ENCODE measurements around the gene DLG2. TPM values are rescaled to one million over a fixed set of nuclear protein-coding genes. Genes with fewer than 3 reads are reported as not detected.
A peak's percentile ranks its signal among the peaks of the same experiment; 100 is the strongest.

DLG2 gene
- total RNA-seq, 4 donors from 2014 or later = 1.3 to 4.7 (median 2.4) TPM

GRCh38 chr11:84430661-84431060 lies 1196.5 kb downstream of the DLG2 start:
- intact Hi-C loops (cut with DNase I; ENCODE audit: low total_unique reads) (no loop called here), in situ Hi-C loops (cut with MboI; ENCODE audit: low sequenced_read_pairs in 4 of 4) (no loop called here)

GRCh38 chr11:84425673-84426072 lies 1201.5 kb downstream of the DLG2 start:
- no peak for DNase-seq
- no peak overlapping the region for H3K4me3 ChIP-seq
- no peak for ATAC-seq
- no peak overlapping the region for H3K27ac ChIP-seq
- TF ChIP-seq, protein P1, sequence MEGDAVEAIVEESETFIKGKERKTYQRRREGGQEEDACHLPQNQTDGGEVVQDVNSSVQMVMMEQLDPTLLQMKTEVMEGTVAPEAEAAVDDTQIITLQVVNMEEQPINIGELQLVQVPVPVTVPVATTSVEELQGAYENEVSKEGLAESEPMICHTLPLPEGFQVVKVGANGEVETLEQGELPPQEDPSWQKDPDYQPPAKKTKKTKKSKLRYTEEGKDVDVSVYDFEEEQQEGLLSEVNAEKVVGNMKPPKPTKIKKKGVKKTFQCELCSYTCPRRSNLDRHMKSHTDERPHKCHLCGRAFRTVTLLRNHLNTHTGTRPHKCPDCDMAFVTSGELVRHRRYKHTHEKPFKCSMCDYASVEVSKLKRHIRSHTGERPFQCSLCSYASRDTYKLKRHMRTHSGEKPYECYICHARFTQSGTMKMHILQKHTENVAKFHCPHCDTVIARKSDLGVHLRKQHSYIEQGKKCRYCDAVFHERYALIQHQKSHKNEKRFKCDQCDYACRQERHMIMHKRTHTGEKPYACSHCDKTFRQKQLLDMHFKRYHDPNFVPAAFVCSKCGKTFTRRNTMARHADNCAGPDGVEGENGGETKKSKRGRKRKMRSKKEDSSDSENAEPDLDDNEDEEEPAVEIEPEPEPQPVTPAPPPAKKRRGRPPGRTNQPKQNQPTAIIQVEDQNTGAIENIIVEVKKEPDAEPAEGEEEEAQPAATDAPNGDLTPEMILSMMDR (IDR thresholded peaks at IDR 0.05 in 4 of 5, conservative IDR thresholded peaks at IDR 0.05 in 1 of 5) = no peak
- TF ChIP-seq POLR2A (IDR thresholded peaks at IDR 0.05) = no peak
- H3K36me3 ChIP-seq = no peaks in the 10 kb centered on the region
- H3K9me3 ChIP-seq = no peaks in the 10 kb centered on the region
- intact Hi-C loops (cut with DNase I; ENCODE audit: low total_unique reads) = no loop called here
- in situ Hi-C loops (cut with MboI; ENCODE audit: low sequenced_read_pairs in 4 of 4) = no loop called here
- no peaks in the 10 kb centered on the region for H3K4me1 ChIP-seq
- H3K27me3 ChIP-seq = no peaks in the 10 kb centered on the region

More at GRCh38 chr11:84430661-84431060, 1196.5 kb downstream of the DLG2 start:
- H3K4me3 ChIP-seq = no peak overlapping the region
- no peaks in the 10 kb centered on the region for H3K4me1 ChIP-seq
- H3K36me3 ChIP-seq = no peaks in the 10 kb centered on the region
- H3K27me3 ChIP-seq = no peaks in the 10 kb centered on the region
- TF ChIP-seq, protein P1 (IDR thresholded peaks at IDR 0.05 in 4 of 5, conservative IDR thresholded peaks at IDR 0.05 in 1 of 5) = no peak
- no peak for TF ChIP-seq POLR2A (IDR thresholded peaks at IDR 0.05)
- ATAC-seq (peak in 1 of 2 donors; percentile 55), DNase-seq (peak in 1 of 2 donors; percentile 15)
- H3K27ac ChIP-seq = no peak overlapping the region
- H3K9me3 ChIP-seq = no peaks in the 10 kb centered on the region

DNA sequence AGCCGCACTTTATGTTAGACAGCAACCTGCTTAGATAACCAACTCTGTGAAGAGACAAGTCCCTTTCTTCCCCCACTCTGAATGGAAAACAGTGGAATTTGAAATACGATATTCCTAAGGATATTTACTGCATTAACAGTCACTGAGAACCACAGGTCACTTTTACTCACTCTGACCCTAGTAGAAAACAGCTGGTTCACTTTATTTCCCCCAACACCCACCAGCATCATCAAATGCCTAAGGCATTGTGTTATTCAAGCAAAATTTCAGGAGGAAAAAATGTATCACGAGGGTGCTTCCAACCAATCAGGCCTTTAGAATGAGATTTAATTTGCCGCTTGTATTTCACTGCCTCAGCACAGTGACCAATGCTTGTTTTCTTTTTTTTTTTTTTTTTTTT lies 1206.9 kb downstream of the DLG2 start:
- H3K9me3 ChIP-seq = no peaks in the 10 kb centered on the region
- DNase-seq (no peak), ATAC-seq (no peak)
- no peaks in the 10 kb centered on the region for H3K36me3 ChIP-seq
- H3K4me3 ChIP-seq = no peak overlapping the region
- TF ChIP-seq, protein P1 (IDR thresholded peaks at IDR 0.05 in 4 of 5, conservative IDR thresholded peaks at IDR 0.05 in 1 of 5) = no peak
- no peak for TF ChIP-seq POLR2A (IDR thresholded peaks at IDR 0.05)
- H3K4me1 ChIP-seq = no peaks in the 10 kb centered on the region
- no peaks in the 10 kb centered on the region for H3K27me3 ChIP-seq
- intact Hi-C loops (cut with DNase I; ENCODE audit: low total_unique reads) (no loop called here), in situ Hi-C loops (cut with MboI; ENCODE audit: low sequenced_read_pairs in 4 of 4) (no loop called here)
- H3K27ac ChIP-seq = no peak overlapping the region

DNA sequence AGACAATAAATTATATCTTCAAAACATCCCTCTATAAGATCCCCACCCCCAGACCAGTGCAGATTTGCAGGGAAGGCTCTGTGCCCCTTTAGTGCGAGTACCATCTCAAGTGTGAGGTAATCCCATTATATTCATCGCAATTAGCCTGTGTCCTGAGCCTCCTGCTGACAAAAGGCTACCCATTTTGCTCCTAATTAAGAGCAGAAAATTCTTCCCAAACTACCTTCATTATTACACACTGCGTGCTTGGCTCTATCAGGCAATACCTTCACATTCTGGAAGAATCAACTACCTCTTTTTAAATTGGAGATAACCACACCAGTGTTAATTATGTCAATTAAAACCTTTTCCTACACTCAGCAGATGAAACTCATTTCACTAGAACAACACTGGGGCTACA lies 1207.5 kb downstream of the DLG2 start:
- Histone ChIP-seq H3K9me3 (no peaks in the 10 kb centered on the region), H3K4me1 (no peaks in the 10 kb centered on the region), H3K4me3 (no peak overlapping the region), H3K36me3 (no peaks in the 10 kb centered on the region), H3K27ac (no peak overlapping the region), H3K27me3 (no peaks in the 10 kb centered on the region)
- DNase-seq (no peak), ATAC-seq (no peak)
- intact Hi-C loops (cut with DNase I; ENCODE audit: low total_unique reads) (no loop called here), in situ Hi-C loops (cut with MboI; ENCODE audit: low sequenced_read_pairs in 4 of 4) (no loop called here)
- TF ChIP-seq, protein P1 (IDR thresholded peaks at IDR 0.05 in 4 of 5, conservative IDR thresholded peaks at IDR 0.05 in 1 of 5) = no peak
- no peak for TF ChIP-seq POLR2A (IDR thresholded peaks at IDR 0.05)

DNA sequence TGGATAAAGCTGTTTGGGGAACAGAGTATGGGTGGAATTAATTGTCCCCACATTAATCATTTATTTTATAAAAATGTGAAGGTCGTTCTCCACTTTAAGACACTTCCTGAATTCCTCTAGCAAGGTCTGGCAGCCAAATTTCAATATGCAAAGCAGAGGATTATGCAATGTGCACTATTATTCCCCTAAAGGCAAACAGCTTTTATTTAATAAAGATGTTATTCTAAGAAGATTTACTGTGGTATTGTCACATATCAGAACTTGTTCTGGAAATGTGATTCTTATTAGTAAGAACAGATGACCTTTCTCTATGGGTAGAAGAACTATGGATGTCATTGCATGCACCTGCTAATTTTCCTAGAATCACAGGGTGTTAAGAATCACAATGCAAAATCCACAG lies 1212.2 kb downstream of the DLG2 start:
- no peak overlapping the region for H3K4me3 ChIP-seq
- TF ChIP-seq, protein P1 (IDR thresholded peaks at IDR 0.05 in 4 of 5, conservative IDR thresholded peaks at IDR 0.05 in 1 of 5) = no peak
- TF ChIP-seq POLR2A (IDR thresholded peaks at IDR 0.05) = no peak
- in situ Hi-C loops (cut with MboI; ENCODE audit: low sequenced_read_pairs in 4 of 4) = no loop called here
- ATAC-seq = no peak
- H3K27me3 ChIP-seq = no peaks in the 10 kb centered on the region
- intact Hi-C loops (cut with DNase I; ENCODE audit: low total_unique reads) = no loop called here
- H3K36me3 ChIP-seq = no peaks in the 10 kb centered on the region
- DNase-seq = no peak
- no peaks in the 10 kb centered on the region for H3K9me3 ChIP-seq
- no peak overlapping the region for H3K27ac ChIP-seq
- no peaks in the 10 kb centered on the region for H3K4me1 ChIP-seq
